ENCODE results near the gene ZNF652.

Gene ZNF652

DNA sequence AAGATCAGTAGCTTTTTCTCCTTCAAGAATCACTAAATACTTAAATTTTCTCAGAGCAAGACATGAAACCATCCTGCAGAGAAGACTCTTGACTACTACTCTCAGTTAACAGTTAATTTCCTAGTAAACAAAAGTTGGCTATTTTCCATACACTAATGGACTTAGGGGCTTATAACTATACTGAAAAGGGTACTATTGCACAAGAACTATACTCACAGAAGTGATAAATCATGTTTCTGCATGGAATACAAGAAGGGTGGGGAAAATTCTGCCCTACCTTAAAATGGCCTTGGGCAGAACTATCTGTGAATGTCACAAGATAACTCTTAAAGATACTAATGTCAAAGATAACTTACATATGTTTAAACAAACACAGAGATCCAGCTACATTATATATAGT, 12.5 kb downstream of the ZNF652 start:
- H3K4me1 ChIP-seq: no peaks in the 10 kb centered on the region
- no peaks in the 10 kb centered on the region for H3K27me3 ChIP-seq
- no peaks in the 10 kb centered on the region; the same call in 1 of the 2 replicates for H3K36me3 ChIP-seq
- TF ChIP-seq, protein P1, sequence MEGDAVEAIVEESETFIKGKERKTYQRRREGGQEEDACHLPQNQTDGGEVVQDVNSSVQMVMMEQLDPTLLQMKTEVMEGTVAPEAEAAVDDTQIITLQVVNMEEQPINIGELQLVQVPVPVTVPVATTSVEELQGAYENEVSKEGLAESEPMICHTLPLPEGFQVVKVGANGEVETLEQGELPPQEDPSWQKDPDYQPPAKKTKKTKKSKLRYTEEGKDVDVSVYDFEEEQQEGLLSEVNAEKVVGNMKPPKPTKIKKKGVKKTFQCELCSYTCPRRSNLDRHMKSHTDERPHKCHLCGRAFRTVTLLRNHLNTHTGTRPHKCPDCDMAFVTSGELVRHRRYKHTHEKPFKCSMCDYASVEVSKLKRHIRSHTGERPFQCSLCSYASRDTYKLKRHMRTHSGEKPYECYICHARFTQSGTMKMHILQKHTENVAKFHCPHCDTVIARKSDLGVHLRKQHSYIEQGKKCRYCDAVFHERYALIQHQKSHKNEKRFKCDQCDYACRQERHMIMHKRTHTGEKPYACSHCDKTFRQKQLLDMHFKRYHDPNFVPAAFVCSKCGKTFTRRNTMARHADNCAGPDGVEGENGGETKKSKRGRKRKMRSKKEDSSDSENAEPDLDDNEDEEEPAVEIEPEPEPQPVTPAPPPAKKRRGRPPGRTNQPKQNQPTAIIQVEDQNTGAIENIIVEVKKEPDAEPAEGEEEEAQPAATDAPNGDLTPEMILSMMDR (IDR thresholded peaks at IDR 0.05; ENCODE audit: low read depth, low read length): no peak
- no peaks in the 10 kb centered on the region for H3K9me3 ChIP-seq
- H3K4me3 ChIP-seq (ENCODE audit: low read depth, low read length): no peak overlapping the region
- DNase-seq: no peak

DNA sequence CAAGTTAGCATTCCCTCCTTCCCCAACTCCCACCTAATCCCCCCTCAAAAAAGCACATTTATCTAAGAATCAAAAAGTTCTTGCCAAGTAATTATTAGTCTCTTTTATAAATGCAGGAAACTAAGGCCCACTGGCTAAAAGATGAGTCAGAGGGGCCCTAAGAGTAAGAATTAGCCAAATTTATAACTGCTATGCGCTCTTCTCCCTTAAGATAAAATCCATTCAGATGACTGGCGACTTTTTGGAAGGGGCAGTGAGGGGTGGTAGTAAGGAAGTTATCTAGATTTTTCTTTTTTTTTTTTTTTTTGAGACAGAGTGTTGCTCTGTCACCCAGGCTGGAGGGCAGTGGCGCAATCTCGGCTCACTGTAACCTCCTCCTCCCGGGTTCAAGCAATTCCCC, 17.1 kb downstream of the ZNF652 start:
- H3K4me3 ChIP-seq (ENCODE audit: low read depth, low read length): no peak overlapping the region
- TF ChIP-seq, protein P1 (IDR thresholded peaks at IDR 0.05; ENCODE audit: low read depth, low read length): no peak
- DNase-seq: no peak

DNA sequence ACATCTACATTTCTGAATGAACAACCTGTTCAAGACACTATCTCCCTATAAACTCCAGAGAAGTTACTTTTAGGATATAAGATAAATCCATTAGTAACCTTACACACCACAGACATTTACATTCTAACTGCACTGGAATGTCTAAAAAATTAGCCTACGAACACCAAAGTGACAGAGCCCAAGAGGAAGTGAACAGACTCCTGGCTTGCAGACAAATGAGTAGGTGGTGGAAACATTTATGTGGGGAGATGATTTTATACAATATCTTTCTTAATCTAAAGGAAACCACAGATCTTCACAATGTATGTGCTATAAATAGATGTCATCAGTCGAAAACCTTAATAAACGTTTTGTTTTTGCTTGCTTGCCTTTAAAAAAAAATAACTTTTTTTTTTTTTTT, 18.8 kb downstream of the ZNF652 start:
- no peaks in the 10 kb centered on the region for H3K36me3 ChIP-seq
- no peak overlapping the region for H3K4me3 ChIP-seq (ENCODE audit: low read depth, low read length)
- H3K9me3 ChIP-seq: no peaks in the 10 kb centered on the region
- H3K4me1 ChIP-seq: no peaks in the 10 kb centered on the region
- TF ChIP-seq, protein P1 (IDR thresholded peaks at IDR 0.05; ENCODE audit: low read depth, low read length): no peak
- H3K27me3 ChIP-seq: no peaks in the 10 kb centered on the region
- no peak for DNase-seq

More for the DNA sequence above, 17.1 kb downstream of the ZNF652 start:
- Histone ChIP-seq H3K9me3 (no peaks in the 10 kb centered on the region), H3K27me3 (no peaks in the 10 kb centered on the region), H3K4me1 (no peaks in the 10 kb centered on the region), H3K36me3 (no peaks in the 10 kb centered on the region; the same call in 1 of the 2 replicates)

DNA sequence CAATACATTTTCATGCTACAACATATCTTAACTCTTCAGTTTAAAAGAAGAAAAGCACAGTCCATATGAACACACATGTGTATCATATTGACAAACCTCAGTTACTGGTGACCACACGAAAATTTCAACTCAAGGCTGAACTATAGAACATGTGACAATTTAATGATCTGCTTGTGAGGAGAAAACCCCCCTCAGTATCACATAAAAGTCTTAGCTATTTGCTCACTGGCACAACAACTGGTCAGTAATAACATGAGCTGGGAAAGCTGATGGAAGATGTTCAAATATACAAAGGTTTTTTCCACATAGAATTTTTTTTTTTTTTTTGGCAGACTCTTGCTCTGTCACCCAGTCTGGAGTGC, 19.5 kb downstream of the ZNF652 start:
- Histone ChIP-seq H3K9me3 (no peaks in the 10 kb centered on the region), H3K4me3 (ENCODE audit: low read depth, low read length) (no peak overlapping the region), H3K4me1 (no peaks in the 10 kb centered on the region), H3K27me3 (no peaks in the 10 kb centered on the region), H3K36me3 (no peaks in the 10 kb centered on the region)
- TF ChIP-seq, protein P1 (IDR thresholded peaks at IDR 0.05; ENCODE audit: low read depth, low read length): no peak
- DNase-seq: no peak

DNA sequence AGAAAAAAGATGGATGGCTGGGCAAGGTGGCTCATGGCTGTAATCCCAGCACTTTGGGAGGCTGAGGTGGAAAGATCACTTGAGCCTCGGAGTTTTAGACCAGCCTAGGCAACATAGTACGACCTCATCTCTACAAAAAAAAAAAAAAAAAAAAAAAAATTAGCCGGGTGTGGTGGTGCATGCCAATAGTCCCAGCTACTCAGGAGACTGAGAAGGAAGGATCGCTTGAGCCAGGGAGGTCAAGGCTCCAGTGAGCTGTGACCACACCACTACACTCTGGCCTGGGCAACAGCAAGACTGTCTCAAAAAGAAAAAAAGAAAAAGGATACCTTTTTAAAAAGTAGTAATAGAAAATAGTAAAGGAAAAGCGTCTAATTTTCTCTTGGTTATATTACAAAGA, 20.7 kb downstream of the ZNF652 start:
- no peaks in the 10 kb centered on the region for H3K9me3 ChIP-seq
- H3K4me3 ChIP-seq (ENCODE audit: low read depth, low read length): no peak overlapping the region
- no peaks in the 10 kb centered on the region for H3K36me3 ChIP-seq
- no peak for DNase-seq
- no peaks in the 10 kb centered on the region for H3K27me3 ChIP-seq
- TF ChIP-seq, protein P1 (IDR thresholded peaks at IDR 0.05; ENCODE audit: low read depth, low read length): no peak
- no peaks in the 10 kb centered on the region for H3K4me1 ChIP-seq

DNA sequence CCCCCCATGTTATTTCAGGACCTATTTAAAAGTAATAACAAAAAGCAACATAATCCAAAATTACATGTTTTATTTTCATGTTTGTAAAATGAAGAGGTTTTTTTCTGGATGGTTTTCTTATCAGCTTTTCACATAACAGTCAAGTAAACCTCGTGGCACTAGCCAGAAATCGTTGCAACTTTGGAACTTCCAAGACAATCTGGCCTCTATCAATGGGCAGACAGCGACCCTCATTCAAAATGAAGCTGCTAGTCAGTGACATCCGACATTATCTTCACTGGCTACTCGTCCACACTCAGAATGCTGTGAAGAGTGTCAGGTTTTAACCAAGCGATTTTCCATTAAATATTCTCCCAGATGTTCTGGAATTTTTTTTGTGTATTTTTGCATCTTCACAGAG, 22.7 kb downstream of the ZNF652 start:
- H3K36me3 ChIP-seq: no peaks in the 10 kb centered on the region
- H3K4me3 ChIP-seq (ENCODE audit: low read depth, low read length): no peak overlapping the region
- TF ChIP-seq, protein P1 (IDR thresholded peaks at IDR 0.05; ENCODE audit: low read depth, low read length): no peak
- H3K4me1 ChIP-seq: no peaks in the 10 kb centered on the region
- DNase-seq: no peak
- no peaks in the 10 kb centered on the region for H3K9me3 ChIP-seq
- no peaks in the 10 kb centered on the region for H3K27me3 ChIP-seq
